ENCODE results near the gene AUTS2. TPM values are rescaled to one million over a fixed set of nuclear protein-coding genes. Genes with fewer than 3 reads are reported as not detected.

Gene AUTS2
- total and polyA plus RNA-seq, 7 experiments from 2014 or later = 0.40 to 31.7 (median 4.2) TPM

GRCh38 chr7:69959789-69960499 is 361.7 kb downstream of the AUTS2 start:
- no peak for DNase-seq
- Mint-ChIP-seq H3K9me3 (peaks cover 0 to 3% (median 0%) of the 10 kb centered on the region in 11 donors), H3K27me3 (no peaks in the 10 kb centered on the region), H3K4me1 (peaks cover 0 to 26% (median 15%) of the 10 kb centered on the region in 7 donors), H3K27ac (no peak overlapping the region), H3K36me3 (no peaks in the 10 kb centered on the region), H3K4me3 (no peak overlapping the region)
- intact Hi-C loops (cut with micrococcal nuclease) = no loop called here
- Histone ChIP-seq H3K27me3 (ENCODE audit: control insufficient read depth in 2 of 2, insufficient read depth in 2 of 2, low read length in 2 of 2) (no peaks in the 10 kb centered on the region), H3K9me3 (ENCODE audit: control insufficient read depth in 2 of 3, low read length in 3 of 3) (no peaks in the 10 kb centered on the region), H3K4me3 (ENCODE audit: low read length) (no peak overlapping the region), H3K36me3 (ENCODE audit: control insufficient read depth in 2 of 3, insufficient read depth in 3 of 3, low read length in 3 of 3) (no peaks in the 10 kb centered on the region), H3K4me1 (ENCODE audit: control insufficient read depth in 2 of 2, insufficient read depth in 2 of 2, low read length in 2 of 2) (no peaks in the 10 kb centered on the region), H3K27ac (ENCODE audit: low read depth, low read length) (no peak overlapping the region)
- ChIA-PET POLR2A (interaction anchor here (0.7 kb wide), 1 partner anchor 835 kb away, joined by 3 read pairs; no protein-coding TSS in a partner anchor), CTCF (no interaction called here)
- ATAC-seq = no peak

GRCh38 chr7:69961436-69961835 is 363.2 kb downstream of the AUTS2 start:
- H3K27ac ChIP-seq (ENCODE audit: low read depth, low read length) = no peak overlapping the region
- no peaks in the 10 kb centered on the region for H3K4me1 ChIP-seq (ENCODE audit: control insufficient read depth in 2 of 2, insufficient read depth in 2 of 2, low read length in 2 of 2)
- CTCF ChIA-PET = no interaction called here
- no peaks in the 10 kb centered on the region for H3K36me3 ChIP-seq (ENCODE audit: control insufficient read depth in 2 of 3, insufficient read depth in 3 of 3, low read length in 3 of 3)
- no peak overlapping the region for H3K4me3 ChIP-seq (ENCODE audit: low read length)
- Mint-ChIP-seq H3K27ac (no peak overlapping the region), H3K9me3 (peaks cover 0 to 3% (median 0%) of the 10 kb centered on the region in 11 donors), H3K36me3 (no peaks in the 10 kb centered on the region), H3K4me3 (no peak overlapping the region), H3K27me3 (no peaks in the 10 kb centered on the region), H3K4me1 (peaks cover 0 to 21% (median 14%) of the 10 kb centered on the region in 7 donors)
- H3K9me3 ChIP-seq (ENCODE audit: control insufficient read depth in 2 of 3, low read length in 3 of 3) = no peaks in the 10 kb centered on the region
- intact Hi-C loops (cut with micrococcal nuclease) = no loop called here
- DNase-seq (no peak), ATAC-seq (no peak)
- POLR2A ChIA-PET = no interaction called here
- no peaks in the 10 kb centered on the region for H3K27me3 ChIP-seq (ENCODE audit: control insufficient read depth in 2 of 2, insufficient read depth in 2 of 2, low read length in 2 of 2)

GRCh38 chr7:69962186-69963065 is 364.2 kb downstream of the AUTS2 start:
- no peaks in the 10 kb centered on the region for H3K9me3 ChIP-seq (ENCODE audit: control insufficient read depth in 2 of 3, low read length in 3 of 3)
- peak overlapping the region in 8 of 10 donors; percentile 2 to 61 (median 43) for H3K4me3 Mint-ChIP-seq
- intact Hi-C loops (cut with micrococcal nuclease) = no loop called here
- peaks cover 0 to 3% (median 0%) of the 10 kb centered on the region in 11 donors for H3K9me3 Mint-ChIP-seq
- H3K4me3 ChIP-seq (ENCODE audit: low read length) = no peak overlapping the region
- no peaks in the 10 kb centered on the region for H3K4me1 ChIP-seq (ENCODE audit: control insufficient read depth in 2 of 2, insufficient read depth in 2 of 2, low read length in 2 of 2)
- peak; percentile 8 for ATAC-seq
- peaks cover 0 to 5% (median 0%) of the 10 kb centered on the region in 5 donors for H3K27me3 Mint-ChIP-seq
- H3K36me3 Mint-ChIP-seq = no peaks in the 10 kb centered on the region
- H3K4me1 Mint-ChIP-seq = peaks cover 0 to 21% (median 14%) of the 10 kb centered on the region in 7 donors
- ChIA-PET POLR2A (no interaction called here), CTCF (no interaction called here)
- peak in 3 of 9 donors; percentile 10 to 23 (median 17) for DNase-seq
- H3K36me3 ChIP-seq (ENCODE audit: control insufficient read depth in 2 of 3, insufficient read depth in 3 of 3, low read length in 3 of 3) = no peaks in the 10 kb centered on the region
- no peaks in the 10 kb centered on the region for H3K27me3 ChIP-seq (ENCODE audit: control insufficient read depth in 2 of 2, insufficient read depth in 2 of 2, low read length in 2 of 2)
- peak overlapping the region in 7 of 9 donors; percentile 19 to 92 (median 48) for H3K27ac Mint-ChIP-seq
- no peak overlapping the region for H3K27ac ChIP-seq (ENCODE audit: low read depth, low read length)

GRCh38 chr7:69963393-69963792 is 365.1 kb downstream of the AUTS2 start:
- Histone ChIP-seq H3K27ac (ENCODE audit: low read depth, low read length) (no peak overlapping the region), H3K4me3 (ENCODE audit: low read length) (no peak overlapping the region), H3K36me3 (ENCODE audit: control insufficient read depth in 2 of 3, insufficient read depth in 3 of 3, low read length in 3 of 3) (no peaks in the 10 kb centered on the region), H3K27me3 (ENCODE audit: control insufficient read depth in 2 of 2, insufficient read depth in 2 of 2, low read length in 2 of 2) (no peaks in the 10 kb centered on the region), H3K4me1 (ENCODE audit: control insufficient read depth in 2 of 2, insufficient read depth in 2 of 2, low read length in 2 of 2) (no peaks in the 10 kb centered on the region), H3K9me3 (ENCODE audit: control insufficient read depth in 2 of 3, low read length in 3 of 3) (no peaks in the 10 kb centered on the region)
- H3K36me3 Mint-ChIP-seq = no peaks in the 10 kb centered on the region
- H3K27me3 Mint-ChIP-seq = peaks cover 0 to 9% (median 0%) of the 10 kb centered on the region in 5 donors
- DNase-seq = no peak
- H3K4me3 Mint-ChIP-seq = peak overlapping the region in 3 of 10 donors; percentile 13 to 53 (median 46)
- POLR2A ChIA-PET = no interaction called here
- intact Hi-C loops (cut with micrococcal nuclease) = no loop called here
- peak overlapping the region in 3 of 9 donors; percentile 9 to 72 (median 54) for H3K27ac Mint-ChIP-seq
- CTCF ChIA-PET = no interaction called here
- H3K9me3 Mint-ChIP-seq = peaks cover 0 to 3% (median 0%) of the 10 kb centered on the region in 11 donors
- H3K4me1 Mint-ChIP-seq = peaks cover 0 to 22% (median 14%) of the 10 kb centered on the region in 7 donors
- no peak for ATAC-seq

GRCh38 chr7:69966766-69967591 is 368.7 kb downstream of the AUTS2 start:
- Mint-ChIP-seq H3K4me3 (no peak overlapping the region), H3K27ac (no peak overlapping the region), H3K4me1 (peaks cover 0 to 22% (median 14%) of the 10 kb centered on the region in 7 donors), H3K27me3 (peaks cover 0 to 9% (median 0%) of the 10 kb centered on the region in 5 donors), H3K9me3 (peaks cover 0 to 5% (median 0%) of the 10 kb centered on the region in 11 donors), H3K36me3 (no peaks in the 10 kb centered on the region)
- H3K36me3 ChIP-seq (ENCODE audit: control insufficient read depth in 2 of 3, insufficient read depth in 3 of 3, low read length in 3 of 3) = no peaks in the 10 kb centered on the region
- no peak overlapping the region for H3K4me3 ChIP-seq (ENCODE audit: low read length)
- DNase-seq (no peak), ATAC-seq (no peak)
- no peaks in the 10 kb centered on the region for H3K27me3 ChIP-seq (ENCODE audit: control insufficient read depth in 2 of 2, insufficient read depth in 2 of 2, low read length in 2 of 2)
- intact Hi-C loops (cut with micrococcal nuclease) = no loop called here
- no peaks in the 10 kb centered on the region for H3K4me1 ChIP-seq (ENCODE audit: control insufficient read depth in 2 of 2, insufficient read depth in 2 of 2, low read length in 2 of 2)
- H3K27ac ChIP-seq (ENCODE audit: low read depth, low read length) = no peak overlapping the region
- CTCF ChIA-PET = no interaction called here
- H3K9me3 ChIP-seq (ENCODE audit: control insufficient read depth in 2 of 3, low read length in 3 of 3) = no peaks in the 10 kb centered on the region
- POLR2A ChIA-PET = no interaction called here

- H3K36me3 Mint-ChIP-seq = no peaks in the 10 kb centered on the region
- Histone ChIP-seq H3K4me3 (ENCODE audit: low read length) (no peak overlapping the region), H3K27ac (ENCODE audit: low read depth, low read length) (no peak overlapping the region), H3K36me3 (ENCODE audit: control insufficient read depth in 2 of 3, insufficient read depth in 3 of 3, low read length in 3 of 3) (no peaks in the 10 kb centered on the region), H3K4me1 (ENCODE audit: control insufficient read depth in 2 of 2, insufficient read depth in 2 of 2, low read length in 2 of 2) (no peaks in the 10 kb centered on the region), H3K27me3 (ENCODE audit: control insufficient read depth in 2 of 2, insufficient read depth in 2 of 2, low read length in 2 of 2) (no peaks in the 10 kb centered on the region), H3K9me3 (ENCODE audit: control insufficient read depth in 2 of 3, low read length in 3 of 3) (no peaks in the 10 kb centered on the region)
- H3K4me3 Mint-ChIP-seq = no peak overlapping the region
- peaks cover 0 to 4% (median 0%) of the 10 kb centered on the region in 11 donors for H3K9me3 Mint-ChIP-seq
- H3K27me3 Mint-ChIP-seq = peaks cover 0 to 9% (median 0%) of the 10 kb centered on the region in 5 donors
- no peak for DNase-seq
- ChIA-PET CTCF (no interaction called here), POLR2A (no interaction called here)
- peaks cover 0 to 15% (median 7%) of the 10 kb centered on the region in 7 donors for H3K4me1 Mint-ChIP-seq
- ATAC-seq = no peak
- intact Hi-C loops (cut with micrococcal nuclease) = no loop called here
- no peak overlapping the region for H3K27ac Mint-ChIP-seq
Observed at GRCh38 chr7:69967689-69968450, 369.6 kb downstream of the AUTS2 start.

All from naive thymus-derived CD4-positive, alpha-beta T cell (primary cell).